Keratinocyte (primary cell): Measurements from ENCODE around the gene AIFM3. TPM values are rescaled to one million over a fixed set of nuclear protein-coding genes. Genes with fewer than 3 reads are reported as not detected.

Source experiments
- DNase-seq: peaks from one replicate; pipeline ENCODE4 v3.0.0-alpha.2; 2011; ENCODE audit warnings: low read depth, missing footprints, low spot score
- FAIRE-seq: peaks from 2 replicates; lab custom pipeline; 2011; peaks lifted over from hg19 to GRCh38; lab: Jason Lieb, UNC
- H2AFZ ChIP-seq: 2 replicates; pipeline ENCODE4 v1.6.0; 2012; ENCODE audit warnings: low read length, control low read depth, inconsistent platforms; ENCODE audit not compliant: control insufficient read depth
- H3K27ac ChIP-seq: 2 replicates; pipeline ENCODE4 v1.5.1; 2011; ENCODE audit warnings: low read length; ENCODE audit not compliant: control insufficient read depth, insufficient read depth
- H3K27me3 ChIP-seq: 3 replicates; pipeline ENCODE4 v1.6.0; 2011; ENCODE audit warnings: low read length; ENCODE audit not compliant: control insufficient read depth, insufficient read depth; ENCODE audit errors: extremely low read depth
- H3K36me3 ChIP-seq, 2 experiments: 2 replicates in 1 of 2; 3 replicates in 1 of 2; pipeline ENCODE4 v1.5.1; 2011; ENCODE audit warnings: low read length in 2 of 2, mild to moderate bottlenecking in 1 of 2; ENCODE audit not compliant: control insufficient read depth in 2 of 2, insufficient read depth in 2 of 2; ENCODE audit errors: extremely low read depth in 1 of 2
- H3K4me1 ChIP-seq: 3 replicates; pipeline ENCODE4 v1.5.1; 2011; ENCODE audit warnings: low read length; ENCODE audit not compliant: control insufficient read depth, insufficient read depth; ENCODE audit errors: extremely low read depth
- H3K4me2 ChIP-seq: 3 replicates; pipeline ENCODE4 v1.6.0; 2011; ENCODE audit warnings: low read depth, low read length; ENCODE audit not compliant: control insufficient read depth, insufficient read depth; ENCODE audit errors: extremely low read depth
- H3K4me3 ChIP-seq, 3 experiments: fragments of 200-600 bp in 1 of 3; sonication (generic) in 1 of 3; 2 replicates in 2 of 3; 3 replicates in 1 of 3; pipeline ENCODE4 v1.5.1; 2011 to 2016; ENCODE audit warnings: low read length in 3 of 3, mild to moderate bottlenecking in 3 of 3, control low read depth in 2 of 3, inconsistent platforms in 1 of 3, low read depth in 1 of 3, mixed read lengths in 1 of 3, mixed run types in 1 of 3, moderate library complexity in 1 of 3; ENCODE audit not compliant: control insufficient read depth in 2 of 3, insufficient read depth in 2 of 3; ENCODE audit errors: extremely low read depth in 1 of 3
- H3K79me2 ChIP-seq: 2 replicates; pipeline ENCODE4 v1.6.0; 2012; ENCODE audit warnings: low read length; ENCODE audit not compliant: control insufficient read depth, insufficient read depth
- H3K9ac ChIP-seq: 3 replicates; pipeline ENCODE4 v1.6.0; 2011; ENCODE audit warnings: low read length; ENCODE audit not compliant: control insufficient read depth, insufficient read depth; ENCODE audit errors: extremely low read depth
- H3K9me1 ChIP-seq: 3 replicates; pipeline ENCODE4 v1.6.0; 2011; ENCODE audit warnings: low read length; ENCODE audit not compliant: control insufficient read depth, insufficient read depth; ENCODE audit errors: extremely low read depth
- H3K9me3 ChIP-seq: 2 replicates; pipeline ENCODE4 v1.5.1; 2012; ENCODE audit warnings: low read depth, low read length; ENCODE audit not compliant: control insufficient read depth
- H4K20me1 ChIP-seq: 3 replicates; pipeline ENCODE4 v1.6.0; 2011; ENCODE audit warnings: low read length; ENCODE audit not compliant: control insufficient read depth, insufficient read depth; ENCODE audit errors: extremely low read depth
- EZH2 ChIP-seq: IDR thresholded peaks from one replicate; pipeline ENCODE4 v1.6.1; 2012; ENCODE audit warnings: inconsistent platforms, mild to moderate bottlenecking, low read length, moderate library complexity
- dilution Hi-C: fragments of 300-500 bp; cut with MboI; formaldehyde crosslinking; loops from one replicate; pipeline ENCODE4 v1.7.0; 2020; ENCODE audit warnings: low sequenced_read_pairs; ENCODE audit not compliant: extremely low pct_ligation_motif_present
- polyA plus RNA-seq, 5 experiments: library from polyadenylated mRNA; depleted of rRNA in 3 of 5; stranded (reverse) in 3 of 5; stranded (forward) in 1 of 5; unstranded in 1 of 5; fragments of >200 nt; gene quantifications; 1 replicate in 1 of 5; 2 replicates in 3 of 5; 3 replicates in 1 of 5; pipeline versions ENCODE4 v1.2.1 to v1.2.3, GENCODE V29; 2011 to 2012; ENCODE audit warnings: missing spikeins in 2 of 5, low read depth in 1 of 5, low replicate concordance in 1 of 5
- TF ChIP-seq, protein P1 (sequence below), 3 experiments: IDR thresholded peaks in 1 of 3; conservative IDR thresholded peaks in 1 of 3; optimal IDR thresholded peaks in 1 of 3; 2 replicates in 2 of 3; 3 replicates in 1 of 3; pipeline versions ENCODE3 to v1.5.1; 2011; ENCODE audit warnings: low read length in 3 of 3, mild to moderate bottlenecking in 3 of 3, moderate library complexity in 2 of 3, control low read depth in 1 of 3, inconsistent platforms in 1 of 3; ENCODE audit not compliant: insufficient read depth in 2 of 3; ENCODE audit errors: extremely low read depth in 1 of 3

Gene AIFM3
- polyA plus RNA-seq, 1 donor (not counting 4 experiments of a cell fraction or from before 2014, with no cell fraction given), result 0.59 TPM

DNA sequence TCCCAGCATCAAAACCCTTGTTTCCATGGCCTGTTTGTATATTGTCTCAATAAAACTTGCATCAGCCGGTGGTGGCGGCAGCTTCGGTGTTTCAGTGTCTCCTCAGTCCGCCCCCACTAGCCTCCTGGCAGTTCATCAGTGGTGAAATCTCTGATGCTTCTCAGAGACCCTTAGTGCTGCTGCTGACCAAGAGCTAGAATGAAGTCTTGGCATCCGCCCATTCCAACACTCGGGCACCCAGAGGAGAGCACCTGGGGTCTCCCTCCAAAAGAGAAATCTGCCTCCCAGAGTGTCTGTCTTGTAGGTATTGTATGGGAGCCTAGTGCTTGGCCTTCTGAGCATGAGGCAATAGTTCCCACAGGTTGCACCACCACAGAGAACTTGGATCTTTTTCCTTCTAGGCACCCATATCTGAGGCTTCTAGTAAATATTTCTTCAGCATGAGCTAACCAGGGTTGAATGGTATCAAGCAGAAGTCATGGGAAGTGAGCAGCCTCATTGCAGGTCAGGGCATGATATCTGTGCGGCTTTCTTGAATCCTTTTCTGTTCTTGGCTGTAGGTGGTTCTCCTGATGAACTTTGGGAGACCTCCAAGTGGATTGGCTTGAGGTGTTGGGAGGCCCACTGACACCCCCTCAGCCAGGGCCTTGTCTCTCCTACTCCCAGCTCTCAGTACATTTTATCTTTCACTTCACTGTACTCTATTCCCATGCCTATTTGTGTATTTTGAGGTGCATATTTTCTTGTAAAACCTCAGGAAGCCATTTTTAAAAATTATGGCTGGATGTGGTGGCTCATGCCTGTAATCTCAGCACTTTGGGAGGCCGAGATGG, 13.2 kb upstream of the AIFM3 start:
- no peaks in the 10 kb centered on the region for H4K20me1 ChIP-seq
- H3K36me3 ChIP-seq, result peaks cover 6 to 36% of the 10 kb centered on the region in 2 experiments
- peak overlapping the region; percentile 49 for H3K4me2 ChIP-seq
- H3K4me3 ChIP-seq, result peak overlapping the region in 2 of 3 experiments; percentile 2 to 36
- H3K4me1 ChIP-seq, result peaks cover 56% of the 10 kb centered on the region
- H3K9ac ChIP-seq, result peak overlapping the region; percentile 60
- no peak overlapping the region for H2AFZ ChIP-seq
- H3K9me1 ChIP-seq, result no peaks in the 10 kb centered on the region
- H3K79me2 ChIP-seq, result peaks cover 39% of the 10 kb centered on the region
- dilution Hi-C loops, result no loop called here
- TF ChIP-seq EZH2, result no peak
- TF ChIP-seq, protein P1, sequence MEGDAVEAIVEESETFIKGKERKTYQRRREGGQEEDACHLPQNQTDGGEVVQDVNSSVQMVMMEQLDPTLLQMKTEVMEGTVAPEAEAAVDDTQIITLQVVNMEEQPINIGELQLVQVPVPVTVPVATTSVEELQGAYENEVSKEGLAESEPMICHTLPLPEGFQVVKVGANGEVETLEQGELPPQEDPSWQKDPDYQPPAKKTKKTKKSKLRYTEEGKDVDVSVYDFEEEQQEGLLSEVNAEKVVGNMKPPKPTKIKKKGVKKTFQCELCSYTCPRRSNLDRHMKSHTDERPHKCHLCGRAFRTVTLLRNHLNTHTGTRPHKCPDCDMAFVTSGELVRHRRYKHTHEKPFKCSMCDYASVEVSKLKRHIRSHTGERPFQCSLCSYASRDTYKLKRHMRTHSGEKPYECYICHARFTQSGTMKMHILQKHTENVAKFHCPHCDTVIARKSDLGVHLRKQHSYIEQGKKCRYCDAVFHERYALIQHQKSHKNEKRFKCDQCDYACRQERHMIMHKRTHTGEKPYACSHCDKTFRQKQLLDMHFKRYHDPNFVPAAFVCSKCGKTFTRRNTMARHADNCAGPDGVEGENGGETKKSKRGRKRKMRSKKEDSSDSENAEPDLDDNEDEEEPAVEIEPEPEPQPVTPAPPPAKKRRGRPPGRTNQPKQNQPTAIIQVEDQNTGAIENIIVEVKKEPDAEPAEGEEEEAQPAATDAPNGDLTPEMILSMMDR (optimal IDR thresholded peaks at IDR 0.05 in 1 of 3, IDR thresholded peaks at IDR 0.05 in 1 of 3, conservative IDR thresholded peaks at IDR 0.05 in 1 of 3; ENCODE audit: extremely low read depth in 1 of 3, insufficient read depth in 2 of 3, low read length in 3 of 3), result no peak
- FAIRE-seq (peak; percentile 96), DNase-seq (peak; percentile 60)
- H3K27me3 ChIP-seq, result no peaks in the 10 kb centered on the region
- H3K27ac ChIP-seq, result peak overlapping the region; percentile 88
- no peaks in the 10 kb centered on the region for H3K9me3 ChIP-seq

DNA sequence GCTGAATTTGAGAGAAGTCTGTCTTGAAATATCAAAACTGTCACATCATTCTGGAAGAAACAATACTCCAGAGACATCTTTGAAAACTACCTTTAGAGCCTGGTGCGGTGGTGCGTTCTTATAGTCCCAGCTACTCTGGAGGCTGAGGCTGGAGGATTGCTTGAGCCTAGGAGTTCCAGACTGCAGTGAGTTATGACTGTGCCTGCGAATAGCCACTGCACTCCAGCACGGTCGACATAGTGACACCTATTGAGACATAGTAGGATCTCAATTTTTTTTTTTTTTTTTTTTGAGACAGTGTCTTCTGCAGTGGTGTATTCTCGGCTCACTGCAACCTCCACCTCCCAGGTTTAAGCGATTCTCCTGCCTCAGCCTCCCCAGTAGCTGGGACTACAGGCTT, 11.5 kb upstream of the AIFM3 start:
- Histone ChIP-seq H3K79me2 (peaks cover 26% of the 10 kb centered on the region), H3K27me3 (no peaks in the 10 kb centered on the region), H3K27ac (no peak overlapping the region), H2AFZ (no peak overlapping the region), H3K4me3 (no peak overlapping the region), H3K4me2 (no peak overlapping the region), H4K20me1 (no peaks in the 10 kb centered on the region), H3K9ac (no peak overlapping the region), H3K9me3 (no peaks in the 10 kb centered on the region), H3K36me3 (peaks cover 0 to 26% of the 10 kb centered on the region in 2 experiments), H3K4me1 (peaks cover 49% of the 10 kb centered on the region), H3K9me1 (no peaks in the 10 kb centered on the region)
- TF ChIP-seq, protein P1 (optimal IDR thresholded peaks at IDR 0.05 in 1 of 3, IDR thresholded peaks at IDR 0.05 in 1 of 3, conservative IDR thresholded peaks at IDR 0.05 in 1 of 3; ENCODE audit: extremely low read depth in 1 of 3, insufficient read depth in 2 of 3, low read length in 3 of 3), result no peak
- TF ChIP-seq EZH2, result no peak
- DNase-seq (no peak), FAIRE-seq (no peak)
- dilution Hi-C loops, result no loop called here
